GM23338 (cell line): Measurements from ENCODE around the gene ADSS1. TPM values are rescaled to one million over a fixed set of nuclear protein-coding genes. Genes with fewer than 3 reads are reported as not detected.

Source experiments
- ATAC-seq: fragments of 200-7000 bp; cut with Tn5 transposase; 3 replicates; pipeline ENCODE4 v1.9.1; 2020
- DNase-seq: peaks from one replicate; pipeline ENCODE4 v3.0.0-alpha.2; 2015; ENCODE audit warnings: low spot score
- H2AFZ ChIP-seq: fragments of 200-600 bp; sonication (generic); 2 replicates; pipeline ENCODE4 v1.8.0; 2016; ENCODE audit warnings: antibody characterized with exemption, mild to moderate bottlenecking, moderate library complexity
- H3F3A ChIP-seq: fragments of 200-600 bp; sonication (generic); replicated peaks from 2 replicates; pipeline ENCODE4 v1.8.0; 2017; ENCODE audit warnings: antibody characterized with exemption, mixed run types, low read depth
- H3K27ac ChIP-seq: fragments of 200-600 bp; sonication (generic); 2 replicates; pipeline ENCODE4 v1.6.1; 2016; ENCODE audit warnings: low read depth
- H3K27me3 ChIP-seq: fragments of 200-600 bp; sonication (generic); 2 replicates; pipeline ENCODE4 v1.8.0; 2016; ENCODE audit warnings: mild to moderate bottlenecking, mixed run types, moderate library complexity; ENCODE audit not compliant: insufficient read depth
- H3K36me3 ChIP-seq: fragments of 200-600 bp; sonication (generic); 2 replicates; pipeline ENCODE4 v1.8.0; 2016; ENCODE audit warnings: mild to moderate bottlenecking; ENCODE audit not compliant: insufficient read depth
- H3K4me1 ChIP-seq: fragments of 200-600 bp; sonication (generic); 2 replicates; pipeline ENCODE4 v1.8.0; 2016; ENCODE audit warnings: mild to moderate bottlenecking, moderate library complexity; ENCODE audit not compliant: insufficient read depth
- H3K4me2 ChIP-seq: fragments of 200-600 bp; sonication (generic); 2 replicates; pipeline ENCODE4 v1.7.1; 2017; ENCODE audit warnings: mixed run types
- H3K4me3 ChIP-seq: fragments of 200-600 bp; sonication (generic); 2 replicates; pipeline ENCODE4 v1.6.1; 2016; ENCODE audit warnings: mixed run types
- H3K79me2 ChIP-seq: fragments of 200-600 bp; sonication (generic); replicated peaks from 2 replicates; pipeline ENCODE4 v1.8.0; 2017; ENCODE audit warnings: mild to moderate bottlenecking; ENCODE audit not compliant: insufficient read depth
- H3K9me2 ChIP-seq: fragments of 200-600 bp; sonication (generic); 2 replicates; pipeline ENCODE4 v1.8.0; 2017; ENCODE audit not compliant: insufficient read depth
- H4K20me1 ChIP-seq: fragments of 200-600 bp; sonication (generic); replicated peaks from 2 replicates; pipeline ENCODE4 v1.8.0; 2017; ENCODE audit warnings: mild to moderate bottlenecking; ENCODE audit not compliant: insufficient read depth
- H3K27ac Mint-ChIP-seq: 2 replicates; pipeline ENCODE4 v1.8.0; 2020; ENCODE audit warnings: inconsistent platforms, mild to moderate bottlenecking, moderate library complexity, mixed read lengths
- H3K27me3 Mint-ChIP-seq: 3 replicates; pipeline ENCODE4 v1.8.0; 2022; ENCODE audit warnings: low read depth, mild to moderate bottlenecking, moderate library complexity, mixed read lengths, inconsistent platforms; ENCODE audit not compliant: insufficient read depth, poor library complexity
- H3K36me3 Mint-ChIP-seq: 3 replicates; pipeline ENCODE4 v1.8.0; 2021; ENCODE audit warnings: low read depth, mild to moderate bottlenecking, inconsistent platforms, moderate library complexity, mixed read lengths
- H3K4me1 Mint-ChIP-seq: 3 replicates; pipeline ENCODE4 v1.8.0; 2020; ENCODE audit warnings: mild to moderate bottlenecking, inconsistent platforms, mixed read lengths
- H3K4me3 Mint-ChIP-seq: 3 replicates; pipeline ENCODE4 v1.8.0; 2021; ENCODE audit warnings: moderate library complexity, mild to moderate bottlenecking, inconsistent platforms, mixed read lengths
- H3K9me3 Mint-ChIP-seq: 3 replicates; pipeline ENCODE4 v1.8.0; 2020; ENCODE audit warnings: moderate library complexity, mild to moderate bottlenecking, inconsistent platforms, mixed read lengths
- ETS1 ChIP-seq: IDR thresholded peaks from 2 replicates; pipeline ENCODE4 v1.6.1; 2016; ENCODE audit warnings: antibody characterized with exemption
- EZH2 ChIP-seq: fragments of 200-600 bp; sonication (generic); IDR thresholded peaks from one replicate; pipeline ENCODE4 v1.8.0; 2017; ENCODE audit warnings: antibody characterized with exemption, mild to moderate bottlenecking, low read depth; ENCODE audit not compliant: unreplicated experiment
- POLR2AphosphoS5 ChIP-seq: IDR thresholded peaks from 2 replicates; pipeline ENCODE4 v1.6.1; 2016; ENCODE audit warnings: antibody characterized with exemption, low read depth
- ZNF462 ChIP-seq: fragments of 250-450 bp; sonication (Bioruptor Pico); IDR thresholded peaks from 2 replicates; pipeline ENCODE4 v1.5.0; 2020; ENCODE audit warnings: mild to moderate bottlenecking, moderate library complexity
- polyA plus RNA-seq: library from polyadenylated mRNA; unstranded; fragments of >200 nt; fragmentation: Nextera tagmentation; extraction: Ambion mirVana; gene quantifications from 2 replicates; pipeline ENCODE4 v1.2.1, GENCODE V29; 2016
- total RNA-seq: library from RNA; depleted of rRNA; stranded (reverse); fragments of >200 nt; shearing (Covaris generic); gene quantifications from 2 replicates; pipeline ENCODE4 v1.2.3, GENCODE V29; 2014

The ADSS1 gene
- total and polyA plus RNA-seq, 2 experiments from 2014 or later, result 9.5 to 11.6 TPM

- Mint-ChIP-seq H3K27me3 (peaks cover 10% of the 10 kb centered on the region), H3K9me3 (peaks cover 14% of the 10 kb centered on the region), H3K4me1 (peaks cover 4% of the 10 kb centered on the region; the same call in 2 of the 3 replicates), H3K4me3 (no peak overlapping the region), H3K36me3 (peaks cover 10% of the 10 kb centered on the region), H3K27ac (no peak overlapping the region)
- H3F3A ChIP-seq, result no peaks in the 10 kb centered on the region
- H3K79me2 ChIP-seq, result no peaks in the 10 kb centered on the region
- no peak overlapping the region for H2AFZ ChIP-seq
- H3K4me1 ChIP-seq, result no peaks in the 10 kb centered on the region
- H3K27ac ChIP-seq, result no peak overlapping the region
- H4K20me1 ChIP-seq, result no peaks in the 10 kb centered on the region
- no peaks in the 10 kb centered on the region for H3K9me2 ChIP-seq
- no peak overlapping the region for H3K4me2 ChIP-seq
- peaks cover 5% of the 10 kb centered on the region; the same call in 1 of the 2 replicates for H3K36me3 ChIP-seq
- no peak overlapping the region for H3K4me3 ChIP-seq
- no peak for ATAC-seq
- no peaks in the 10 kb centered on the region for H3K27me3 ChIP-seq
- TF ChIP-seq EZH2 (no peak), ETS1 (no peak), POLR2AphosphoS5 (no peak)
- no peak for DNase-seq
These were observed 21.4 kb downstream of the ADSS1 start for GRCh38 chr14:104745431-104745830.

GRCh38 chr14:104746071-104746545 is 22.1 kb downstream of the ADSS1 start:
- TF ChIP-seq ZNF462 (CRISPR knock-in tag), result no peak
- no peak overlapping the region for H3K4me3 ChIP-seq

More at GRCh38 chr14:104746071-104746545, 22.1 kb downstream of the ADSS1 start:
- Histone ChIP-seq H3K27me3 (no peaks in the 10 kb centered on the region), H3K9me2 (no peaks in the 10 kb centered on the region), H2AFZ (no peak overlapping the region), H3K36me3 (peaks cover 5% of the 10 kb centered on the region; the same call in 1 of the 2 replicates), H3K4me1 (no peaks in the 10 kb centered on the region), H3K27ac (no peak overlapping the region), H4K20me1 (no peaks in the 10 kb centered on the region), H3F3A (no peaks in the 10 kb centered on the region), H3K4me2 (no peak overlapping the region), H3K79me2 (no peaks in the 10 kb centered on the region)
- no peak overlapping the region for H3K4me3 Mint-ChIP-seq
- H3K27me3 Mint-ChIP-seq, result peaks cover 14% of the 10 kb centered on the region
- H3K9me3 Mint-ChIP-seq, result peaks cover 20% of the 10 kb centered on the region
- H3K27ac Mint-ChIP-seq, result no peak overlapping the region
- peaks cover 4% of the 10 kb centered on the region; the same call in 2 of the 3 replicates for H3K4me1 Mint-ChIP-seq
- DNase-seq (no peak), ATAC-seq (no peak)
- peaks cover 16% of the 10 kb centered on the region for H3K36me3 Mint-ChIP-seq
